Parathyroid adenoma (tissue), 2 donors: ENCODE data around the gene IFT43.

Experiments
- H2AFZ ChIP-seq: fragments of 300-600 bp; sonication (generic); one replicate; pipeline ENCODE4 v1.7.0; 2017; ENCODE audit warnings: antibody characterized with exemption, mild to moderate bottlenecking
- H3K27ac ChIP-seq: fragments of 300-600 bp; sonication (generic); one replicate; pipeline ENCODE4 v1.7.0; 2017
- H3K27me3 ChIP-seq: fragments of 300-600 bp; sonication (generic); one replicate; pipeline ENCODE4 v1.7.0; 2017; ENCODE audit warnings: low read length; ENCODE audit not compliant: control insufficient read depth, insufficient read depth
- H3K36me3 ChIP-seq: fragments of 300-600 bp; sonication (generic); one replicate; pipeline ENCODE4 v1.7.0; 2017; ENCODE audit warnings: low read length; ENCODE audit not compliant: control insufficient read depth, insufficient read depth
- H3K4me1 ChIP-seq: fragments of 300-600 bp; sonication (generic); one replicate; pipeline ENCODE4 v1.7.0; 2017; ENCODE audit warnings: control low read depth
- H3K4me2 ChIP-seq: fragments of 300-600 bp; sonication (generic); one replicate; pipeline ENCODE4 v1.7.0; 2017; ENCODE audit warnings: low read length
- H3K4me3 ChIP-seq: fragments of 300-600 bp; sonication (generic); one replicate; pipeline ENCODE4 v1.7.0; 2017; ENCODE audit warnings: low read depth, low read length
- H3K79me2 ChIP-seq: fragments of 300-600 bp; sonication (generic); one replicate; pipeline ENCODE4 v1.7.0; 2017; ENCODE audit warnings: control low read depth
- H3K9ac ChIP-seq: fragments of 300-600 bp; sonication (generic); one replicate; pipeline ENCODE4 v1.7.0; 2017; ENCODE audit warnings: mild to moderate bottlenecking
- H3K9me3 ChIP-seq: fragments of 300-600 bp; sonication (generic); one replicate; pipeline ENCODE4 v1.7.0; 2017; ENCODE audit warnings: low read length; ENCODE audit not compliant: control insufficient read depth
- TF ChIP-seq, protein P1 (sequence below): fragments of 300-600 bp; sonication (generic); IDR thresholded peaks from one replicate; pipeline ENCODE4 v1.7.0; 2017; ENCODE audit warnings: antibody characterized with exemption, mild to moderate bottlenecking
- donor health status: primary hyperparathyroidism.

IFT43 gene

GRCh38 chr14:75978249-75978731, 7.3 kb upstream of the IFT43 start:
- Histone ChIP-seq H3K9ac (no peak overlapping the region), H3K27me3 (no peaks in the 10 kb centered on the region), H3K27ac (no peak overlapping the region), H3K4me2 (no peak overlapping the region), H3K4me1 (peaks cover 18% of the 10 kb centered on the region), H2AFZ (no peak overlapping the region), H3K79me2 (peaks cover 4% of the 10 kb centered on the region), H3K36me3 (no peaks in the 10 kb centered on the region), H3K9me3 (no peaks in the 10 kb centered on the region), H3K4me3 (no peak overlapping the region)
- TF ChIP-seq, protein P1, sequence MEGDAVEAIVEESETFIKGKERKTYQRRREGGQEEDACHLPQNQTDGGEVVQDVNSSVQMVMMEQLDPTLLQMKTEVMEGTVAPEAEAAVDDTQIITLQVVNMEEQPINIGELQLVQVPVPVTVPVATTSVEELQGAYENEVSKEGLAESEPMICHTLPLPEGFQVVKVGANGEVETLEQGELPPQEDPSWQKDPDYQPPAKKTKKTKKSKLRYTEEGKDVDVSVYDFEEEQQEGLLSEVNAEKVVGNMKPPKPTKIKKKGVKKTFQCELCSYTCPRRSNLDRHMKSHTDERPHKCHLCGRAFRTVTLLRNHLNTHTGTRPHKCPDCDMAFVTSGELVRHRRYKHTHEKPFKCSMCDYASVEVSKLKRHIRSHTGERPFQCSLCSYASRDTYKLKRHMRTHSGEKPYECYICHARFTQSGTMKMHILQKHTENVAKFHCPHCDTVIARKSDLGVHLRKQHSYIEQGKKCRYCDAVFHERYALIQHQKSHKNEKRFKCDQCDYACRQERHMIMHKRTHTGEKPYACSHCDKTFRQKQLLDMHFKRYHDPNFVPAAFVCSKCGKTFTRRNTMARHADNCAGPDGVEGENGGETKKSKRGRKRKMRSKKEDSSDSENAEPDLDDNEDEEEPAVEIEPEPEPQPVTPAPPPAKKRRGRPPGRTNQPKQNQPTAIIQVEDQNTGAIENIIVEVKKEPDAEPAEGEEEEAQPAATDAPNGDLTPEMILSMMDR = no peak

GRCh38 chr14:75979071-75979571, 6.4 kb upstream of the IFT43 start:
- TF ChIP-seq, protein P1 = peak; percentile 44
- no peak overlapping the region for H3K4me2 ChIP-seq
- no peak overlapping the region for H3K4me3 ChIP-seq
- peak overlapping the region; percentile 26 for H2AFZ ChIP-seq
- H3K9ac ChIP-seq = no peak overlapping the region
- no peak overlapping the region for H3K27ac ChIP-seq
- no peaks in the 10 kb centered on the region for H3K36me3 ChIP-seq
- no peaks in the 10 kb centered on the region for H3K27me3 ChIP-seq
- peaks cover 20% of the 10 kb centered on the region for H3K4me1 ChIP-seq
- peaks cover 4% of the 10 kb centered on the region for H3K79me2 ChIP-seq
- H3K9me3 ChIP-seq = no peaks in the 10 kb centered on the region

DNA sequence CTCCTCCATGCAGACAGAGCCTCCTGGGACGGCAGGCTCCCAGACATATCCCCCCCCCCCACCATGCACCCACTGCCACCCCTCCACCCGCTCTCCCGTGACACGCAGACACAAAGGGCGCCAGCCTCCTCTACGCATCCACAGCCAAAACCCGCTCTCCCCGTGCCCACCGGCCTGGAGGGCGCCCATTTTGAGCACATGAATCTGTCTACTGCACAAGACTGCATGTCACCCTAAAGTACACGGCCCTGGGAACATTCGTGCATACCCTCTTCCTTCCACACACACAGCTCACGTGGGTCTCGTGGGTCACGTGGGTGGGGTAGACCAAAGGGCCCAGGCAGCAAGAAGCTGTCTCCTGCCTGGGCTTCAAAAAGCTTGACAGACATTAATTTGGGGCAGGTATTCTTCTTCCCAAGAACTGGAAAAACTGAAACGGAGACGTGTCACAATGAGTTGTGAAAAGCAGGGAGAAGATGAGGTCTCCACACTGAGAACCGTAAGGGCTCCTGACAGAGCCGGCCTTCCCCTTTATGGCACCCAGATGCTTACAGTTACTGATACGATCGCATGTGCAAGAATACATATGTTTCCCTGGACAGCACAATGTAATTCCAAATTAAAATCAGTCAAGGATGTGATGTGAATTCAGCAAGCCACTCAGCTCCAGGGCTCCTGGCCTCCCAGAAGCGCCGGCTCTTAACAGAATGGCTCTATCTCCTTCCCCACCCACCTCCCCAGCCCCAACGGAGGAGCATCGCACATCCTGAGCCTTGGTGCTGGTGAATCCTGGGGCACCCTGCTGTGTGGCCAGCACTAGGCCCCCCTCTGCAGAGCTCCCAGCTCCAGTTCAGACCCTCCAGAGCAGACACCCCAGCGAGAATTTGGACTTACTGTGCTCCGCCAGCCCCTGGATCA, 5.7 kb upstream of the IFT43 start:
- Histone ChIP-seq H3K79me2 (peaks cover 4% of the 10 kb centered on the region), H3K27me3 (no peaks in the 10 kb centered on the region), H3K27ac (no peak overlapping the region), H3K4me3 (no peak overlapping the region), H3K9ac (no peak overlapping the region), H2AFZ (no peak overlapping the region), H3K36me3 (no peaks in the 10 kb centered on the region), H3K4me2 (peak overlapping the region; percentile 16), H3K4me1 (peaks cover 28% of the 10 kb centered on the region), H3K9me3 (no peaks in the 10 kb centered on the region)
- TF ChIP-seq, protein P1 = no peak

GRCh38 chr14:75980856-75981255, 4.7 kb upstream of the IFT43 start:
- H3K27me3 ChIP-seq = no peaks in the 10 kb centered on the region
- TF ChIP-seq, protein P1 = no peak
- peak overlapping the region; percentile 81 for H3K4me3 ChIP-seq
- peaks cover 11% of the 10 kb centered on the region for H3K79me2 ChIP-seq
- H3K4me1 ChIP-seq = peaks cover 33% of the 10 kb centered on the region
- H3K36me3 ChIP-seq = no peaks in the 10 kb centered on the region
- H3K4me2 ChIP-seq = peak overlapping the region; percentile 91
- peak overlapping the region; percentile 86 for H3K27ac ChIP-seq
- peak overlapping the region; percentile 96 for H2AFZ ChIP-seq
- H3K9ac ChIP-seq = no peak overlapping the region
- no peaks in the 10 kb centered on the region for H3K9me3 ChIP-seq
